ENCODE results near the gene HNF4A.

- TF ChIP-seq CTCF (IDR thresholded peaks at IDR 0.05): no peak
- TF ChIP-seq EZH2 (IDR thresholded peaks at IDR 0.05; ENCODE audit: borderline replicate concordance, insufficient read depth, low read depth, low read length, poor library complexity, severe bottlenecking): no peak
Observed at GRCh38 chr20:44343162-44343675, 12.3 kb upstream of the HNF4A start.

Measured in B cell (primary cell).